ENCODE measurements around the gene SOBP.

Gene SOBP

DNA sequence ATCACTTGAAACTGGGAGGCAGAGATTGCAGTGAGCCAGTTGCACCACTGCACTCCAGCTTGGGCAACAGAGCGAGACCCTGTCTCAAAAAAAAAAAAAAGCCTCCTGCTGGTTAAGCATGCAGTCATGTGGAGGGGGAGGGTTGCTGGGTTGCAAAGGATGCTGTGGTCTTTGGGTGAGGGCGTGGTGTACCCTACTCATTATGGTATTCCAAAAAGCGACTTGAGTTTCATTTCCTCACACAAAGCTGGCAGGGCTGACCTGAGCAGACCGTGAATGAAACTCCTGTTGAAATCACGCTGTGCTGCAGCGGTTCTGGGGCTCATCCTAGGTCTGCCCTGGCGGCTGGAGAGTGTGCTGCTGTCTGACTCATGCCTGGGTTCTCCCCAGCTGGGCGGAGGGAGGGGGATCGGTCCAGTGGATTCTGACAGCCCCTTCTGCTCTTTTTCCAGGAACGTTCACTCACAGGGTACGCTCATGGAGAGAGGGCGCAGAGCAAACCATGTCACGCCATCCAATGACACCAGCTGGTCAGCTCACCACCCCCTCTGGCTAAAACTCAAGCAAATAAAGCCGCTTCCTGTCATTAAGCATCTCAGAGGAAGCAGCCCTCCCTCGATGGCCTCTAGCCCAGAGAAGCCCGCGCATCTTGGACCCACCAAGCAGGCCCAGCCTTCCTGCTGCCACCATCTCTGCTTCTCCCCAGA lies 168.0 kb downstream of the SOBP start:
- no peak for DNase-seq (ENCODE audit: low read depth in 2 of 2, low spot score in 1 of 2)

DNA sequence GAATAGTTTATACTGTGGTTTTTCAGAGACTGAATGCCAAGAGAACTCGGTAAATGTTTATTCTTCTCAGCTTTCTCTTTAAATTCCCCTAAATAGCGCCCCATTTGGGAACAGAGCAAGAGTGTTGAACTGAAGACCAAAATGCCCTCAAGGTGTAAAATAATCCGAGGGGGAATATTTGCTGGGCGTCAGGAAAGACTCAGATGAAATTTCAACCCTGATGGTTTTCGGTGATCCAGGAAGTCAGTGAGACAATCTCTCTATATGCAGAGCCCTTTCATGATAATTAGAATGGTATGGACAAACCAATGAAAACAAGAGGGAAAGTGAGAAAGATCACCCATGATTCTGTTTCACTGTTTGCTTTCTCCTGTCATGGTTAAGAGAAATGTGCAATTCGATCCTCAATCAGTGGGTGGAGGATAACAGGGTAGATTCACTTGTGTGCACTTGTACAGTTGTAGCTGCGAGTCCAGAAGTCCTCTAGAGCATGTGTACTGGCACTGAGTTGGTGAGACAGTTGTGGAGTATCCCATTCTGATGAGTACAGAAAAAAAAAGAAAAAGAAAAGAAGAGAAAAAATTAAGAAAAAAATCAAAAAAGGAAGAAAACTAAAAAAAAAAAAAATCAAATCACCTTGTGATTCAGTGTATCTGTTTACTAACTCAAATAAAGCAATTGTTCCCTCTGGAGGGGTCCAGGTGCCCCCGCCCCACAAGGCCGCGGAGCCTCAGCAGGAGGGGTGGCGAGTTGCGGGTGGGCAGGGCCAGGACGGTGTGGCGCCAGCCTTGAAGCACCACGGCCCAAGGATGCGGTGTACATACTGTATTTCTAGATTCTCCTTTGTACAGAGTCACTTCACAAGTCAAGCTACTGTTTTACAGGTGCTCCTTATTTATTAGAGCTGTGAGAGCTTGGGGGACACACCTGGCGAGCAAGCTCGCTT lies 169.3 kb downstream of the SOBP start:
- no peak for DNase-seq (ENCODE audit: low read depth in 2 of 2, low spot score in 1 of 2)

DNA sequence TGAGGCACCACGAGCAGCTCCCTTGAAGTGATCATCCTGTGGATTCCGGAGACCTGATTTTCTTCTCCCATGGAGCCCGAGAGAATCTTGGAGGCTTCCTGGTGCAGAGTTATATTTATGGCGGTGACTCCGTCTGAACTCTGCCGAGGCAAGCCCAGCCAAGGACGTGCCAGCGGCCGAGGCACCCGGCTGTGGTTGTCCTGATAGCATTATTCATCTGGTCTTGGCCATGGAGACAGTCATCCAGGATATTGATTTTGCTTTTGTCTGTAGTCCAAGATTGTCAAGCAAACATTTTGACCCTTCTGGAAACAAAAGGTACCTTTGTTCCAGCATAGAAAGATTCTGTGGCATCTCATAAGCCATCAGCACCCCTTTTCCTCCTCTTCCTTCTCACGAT lies 170.9 kb downstream of the SOBP start:
- DNase-seq (ENCODE audit: low read depth in 2 of 2, low spot score in 1 of 2) = no peak

DNA sequence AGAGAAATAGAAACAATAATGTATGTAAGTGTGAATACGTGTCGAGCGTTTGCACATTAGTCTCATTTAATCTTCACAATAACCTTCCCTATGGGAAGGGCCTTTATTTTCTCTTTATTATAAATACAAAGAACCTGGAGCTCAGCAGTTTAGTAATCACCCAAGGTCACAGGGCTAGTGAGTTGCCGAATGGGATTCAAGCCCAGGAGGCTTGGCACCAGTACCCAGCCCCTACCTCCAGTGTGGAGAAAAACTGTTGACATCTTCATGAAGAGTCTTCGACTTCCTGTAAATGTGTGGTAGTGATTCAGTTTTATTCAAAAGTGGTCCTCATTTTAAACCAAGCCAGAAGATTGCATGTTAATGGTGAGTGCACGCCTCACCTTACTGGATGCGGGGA lies 171.4 kb downstream of the SOBP start:
- no peak for DNase-seq (ENCODE audit: low read depth in 2 of 2, low spot score in 1 of 2)

DNA sequence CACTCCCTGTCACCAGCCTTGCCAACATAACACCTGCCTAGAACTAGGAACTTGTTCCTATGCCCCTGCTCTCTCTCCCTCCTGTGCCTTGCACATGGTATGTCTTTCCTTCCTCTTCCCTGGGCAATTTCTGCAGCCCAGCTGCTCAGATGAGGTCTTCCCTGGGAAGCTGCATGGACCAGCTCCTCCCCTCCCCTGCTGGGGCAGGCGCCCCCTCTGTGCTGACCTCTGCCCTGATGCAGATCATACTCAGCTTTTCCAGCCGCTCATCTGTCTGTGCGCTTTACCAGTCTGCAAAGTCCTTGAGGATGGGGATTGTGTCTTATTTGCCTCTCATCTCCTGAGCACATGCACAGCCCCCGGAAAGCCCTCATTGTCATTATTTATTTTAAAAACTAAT lies 172.4 kb downstream of the SOBP start:
- DNase-seq (ENCODE audit: low read depth in 2 of 2, low spot score in 1 of 2) = no peak

DNA sequence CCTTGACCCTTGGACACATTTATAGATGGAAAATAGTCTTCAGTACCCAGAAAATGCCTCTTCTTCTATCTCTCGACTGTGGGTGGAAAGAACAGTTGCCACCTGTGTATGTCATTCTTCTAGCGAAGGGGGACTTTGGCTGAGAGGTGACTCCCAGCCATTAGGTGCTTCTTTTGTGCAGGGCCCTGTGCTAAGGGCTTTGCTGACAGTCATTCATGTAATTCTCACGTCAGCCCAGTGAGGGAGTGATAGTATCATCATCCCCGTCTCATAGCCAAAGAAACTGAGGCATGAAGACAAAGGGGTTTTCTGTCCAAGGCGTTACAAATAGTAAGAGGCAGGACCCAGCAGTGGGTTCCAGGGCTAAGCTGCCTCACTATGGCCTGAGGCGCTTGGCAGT lies 173.4 kb downstream of the SOBP start:
- no peak for DNase-seq (ENCODE audit: low read depth in 2 of 2, low spot score in 1 of 2)

DNA sequence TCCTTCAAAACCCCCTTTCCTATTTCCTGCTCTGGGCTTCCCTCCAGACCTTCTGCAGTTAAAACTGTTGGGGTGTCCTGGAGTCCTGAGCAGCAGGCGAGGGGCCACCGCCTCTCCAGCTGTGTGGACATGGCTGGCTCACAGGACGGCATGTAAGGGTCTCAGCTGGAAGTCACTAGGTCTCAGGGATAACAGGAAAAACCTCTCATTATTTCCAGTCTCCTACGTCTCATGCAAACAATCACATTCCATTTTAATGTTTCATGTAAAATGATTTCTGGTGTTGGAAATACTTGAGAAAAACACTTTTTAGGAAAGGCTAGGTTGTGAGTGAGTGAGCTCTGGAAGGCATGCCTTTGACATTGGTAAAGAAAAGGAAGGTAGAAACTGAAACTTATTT lies 175.5 kb downstream of the SOBP start:
- DNase-seq (ENCODE audit: low read depth in 2 of 2, low spot score in 1 of 2) = no peak

DNA sequence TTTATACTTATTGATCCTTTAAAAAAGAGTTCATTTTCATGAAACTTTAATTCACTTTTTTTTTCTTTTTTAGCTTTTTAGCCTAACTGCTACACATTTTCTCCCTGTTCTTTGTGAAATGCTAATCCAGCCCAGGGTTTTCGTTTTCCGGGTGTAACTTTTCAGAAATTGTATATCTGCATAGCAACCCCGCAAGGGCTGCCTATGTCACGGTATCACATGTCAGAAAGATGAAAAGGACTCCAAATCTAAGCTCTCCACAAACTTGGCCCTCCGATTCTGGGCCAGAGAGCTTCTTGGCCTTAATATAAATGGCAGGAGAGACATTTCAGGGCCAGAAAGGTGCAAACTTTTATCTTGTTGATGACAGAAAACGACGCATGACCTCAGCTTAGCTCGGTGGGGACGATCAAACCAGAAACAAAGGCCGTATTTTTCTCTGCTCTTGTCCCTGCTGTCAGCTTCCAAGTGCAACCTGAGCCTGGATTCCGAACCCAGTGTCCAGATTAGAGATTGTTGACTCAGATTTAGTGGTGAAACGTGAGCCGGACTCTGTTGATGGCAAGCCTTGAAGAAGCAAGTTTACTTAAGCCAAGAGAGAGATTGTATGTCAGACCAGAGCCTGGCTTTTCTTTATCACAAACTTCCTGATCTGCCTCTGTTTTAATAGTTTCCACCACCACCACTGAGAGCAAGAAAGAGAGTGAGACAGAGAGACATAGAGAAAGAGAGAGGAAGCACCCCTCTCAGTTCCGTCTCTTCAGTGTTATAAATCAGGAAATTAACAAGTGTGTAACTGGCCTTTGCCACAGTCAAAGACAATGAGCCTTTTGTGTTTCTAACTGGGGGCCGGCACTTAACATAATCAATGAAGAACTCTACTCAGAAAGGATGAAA lies 176.4 kb downstream of the SOBP start:
- no peak for DNase-seq (ENCODE audit: low read depth in 2 of 2, low spot score in 1 of 2)

DNA sequence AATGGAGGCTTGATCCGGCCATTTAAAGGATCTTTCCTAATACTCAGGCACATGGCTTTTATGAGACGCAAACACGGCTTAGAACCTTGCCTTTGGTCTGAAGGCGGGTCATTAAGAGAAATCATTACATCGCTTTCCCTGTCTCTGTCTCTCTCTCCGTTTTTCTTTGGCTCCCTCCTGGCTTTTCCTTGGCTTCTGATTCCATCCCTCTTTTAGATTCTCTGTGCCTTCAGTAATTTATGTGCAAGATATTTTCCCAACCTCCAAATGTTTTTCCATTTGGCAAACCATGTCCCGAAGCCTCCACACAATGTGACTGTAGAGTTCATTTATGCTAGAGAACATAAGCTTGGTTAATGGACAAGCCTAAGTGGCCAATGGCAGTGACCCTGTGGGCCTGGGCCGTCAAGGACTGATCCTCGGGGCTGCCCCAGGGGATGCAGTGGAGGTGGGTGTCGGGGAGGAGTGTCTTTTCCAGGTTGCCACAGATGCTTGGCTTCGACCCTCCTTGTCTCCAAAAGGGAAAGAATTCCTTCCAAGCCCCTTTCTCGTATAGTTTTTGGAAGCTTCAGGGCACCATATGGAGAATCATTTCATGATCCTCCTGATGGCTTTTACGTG lies 177.2 kb downstream of the SOBP start:
- no peak for DNase-seq (ENCODE audit: low read depth in 2 of 2, low spot score in 1 of 2)

DNA sequence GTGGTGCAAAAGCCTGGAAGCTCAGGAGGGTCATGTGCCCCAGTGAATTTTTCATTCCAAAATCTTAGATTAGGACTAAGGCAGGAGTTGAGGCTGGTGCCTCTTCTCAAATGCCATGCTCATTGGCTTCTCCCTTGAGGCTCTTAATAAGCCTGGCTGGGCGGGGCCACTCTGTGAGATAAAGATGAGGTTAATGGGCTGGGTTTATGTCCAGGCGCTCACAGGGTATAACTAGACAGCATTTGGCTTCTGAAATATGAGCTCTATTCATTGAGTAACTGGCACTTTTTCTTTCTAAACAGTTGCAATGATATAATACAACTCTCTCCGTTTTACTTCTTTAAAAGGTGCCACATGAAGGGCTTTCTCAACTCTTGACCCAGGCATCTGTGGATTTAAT lies 177.9 kb downstream of the SOBP start:
- no peak for DNase-seq (ENCODE audit: low read depth in 2 of 2, low spot score in 1 of 2)

DNA sequence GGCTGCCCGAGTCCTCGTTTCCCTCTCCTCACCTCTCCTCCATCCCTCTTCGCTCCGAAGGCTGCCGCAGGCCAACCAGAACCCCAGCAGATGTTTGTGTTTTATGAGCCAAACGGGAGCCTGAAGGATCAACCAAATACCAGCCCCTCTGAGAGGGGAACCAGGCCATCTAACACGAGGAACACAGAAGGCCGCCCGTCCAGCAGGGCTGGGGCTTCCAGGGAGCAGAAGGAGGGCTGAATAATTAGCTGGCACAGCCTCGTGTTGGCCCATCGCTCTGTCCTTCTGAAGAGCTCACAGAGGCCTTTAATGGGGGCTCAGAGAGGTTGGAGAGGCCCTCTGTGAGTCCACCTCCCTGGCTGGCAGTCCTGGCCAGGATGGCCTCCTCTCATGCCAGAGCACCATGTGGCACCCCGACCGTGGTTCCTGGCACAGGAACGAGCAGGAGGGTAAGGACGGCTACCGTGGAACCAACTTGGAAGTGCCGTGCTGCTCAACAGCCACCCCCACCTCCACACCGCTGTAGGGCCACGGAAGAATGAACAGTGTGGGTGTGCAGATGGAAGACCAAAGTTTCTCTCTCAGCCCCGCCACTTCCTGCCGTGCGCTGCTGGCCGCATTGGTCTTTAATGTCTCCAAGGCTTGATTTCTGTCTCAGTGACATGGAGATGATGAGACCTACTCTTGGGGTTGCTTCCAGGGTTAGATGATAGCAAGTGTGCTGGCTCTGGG lies 179.0 kb downstream of the SOBP start:
- DNase-seq (ENCODE audit: low read depth in 2 of 2, low spot score in 1 of 2) = no peak

DNA sequence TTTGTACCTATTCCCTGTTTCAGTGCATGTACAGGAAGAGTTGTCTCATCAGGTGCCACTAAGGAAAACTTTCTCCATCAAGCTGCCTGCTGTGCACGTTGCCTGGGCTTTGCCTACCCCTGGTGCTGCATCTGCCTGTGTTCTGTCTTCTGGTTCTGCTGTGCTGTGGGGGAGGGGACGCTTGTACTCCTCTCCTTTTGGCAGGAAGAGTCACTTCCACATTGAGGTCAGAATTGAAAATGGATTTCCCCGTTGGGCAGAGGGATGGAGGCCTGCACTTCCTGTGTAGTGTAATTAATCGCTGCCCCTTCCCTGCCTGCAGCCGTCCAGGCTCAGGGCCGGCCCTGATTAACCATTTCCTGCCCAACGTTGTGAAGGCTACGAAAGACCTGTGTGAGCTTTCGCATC lies 180.9 kb downstream of the SOBP start:
- no peak for DNase-seq (ENCODE audit: low read depth in 2 of 2, low spot score in 1 of 2)

DNA sequence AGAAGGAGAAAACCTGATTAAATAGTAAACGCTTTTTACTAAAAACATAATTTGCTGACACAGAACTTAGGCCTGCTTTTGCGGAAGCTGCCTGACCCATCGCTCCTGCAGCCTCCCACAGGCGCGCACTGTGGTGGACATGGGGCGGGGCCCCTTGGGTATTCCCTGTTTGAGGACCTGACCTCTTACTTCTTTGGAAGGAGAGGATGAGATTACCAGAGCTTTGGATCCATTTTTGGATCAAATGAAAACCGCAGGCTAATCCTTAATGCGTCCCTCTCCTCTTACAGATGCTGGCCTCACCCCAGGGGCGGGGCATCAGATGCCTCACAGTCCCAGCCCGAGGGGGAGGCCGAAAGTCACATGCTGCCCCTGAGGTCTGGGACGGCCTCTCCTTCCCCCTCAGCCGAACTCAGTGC lies 183.2 kb downstream of the SOBP start:
- no peak for DNase-seq (ENCODE audit: low read depth in 2 of 2, low spot score in 1 of 2)

DNA sequence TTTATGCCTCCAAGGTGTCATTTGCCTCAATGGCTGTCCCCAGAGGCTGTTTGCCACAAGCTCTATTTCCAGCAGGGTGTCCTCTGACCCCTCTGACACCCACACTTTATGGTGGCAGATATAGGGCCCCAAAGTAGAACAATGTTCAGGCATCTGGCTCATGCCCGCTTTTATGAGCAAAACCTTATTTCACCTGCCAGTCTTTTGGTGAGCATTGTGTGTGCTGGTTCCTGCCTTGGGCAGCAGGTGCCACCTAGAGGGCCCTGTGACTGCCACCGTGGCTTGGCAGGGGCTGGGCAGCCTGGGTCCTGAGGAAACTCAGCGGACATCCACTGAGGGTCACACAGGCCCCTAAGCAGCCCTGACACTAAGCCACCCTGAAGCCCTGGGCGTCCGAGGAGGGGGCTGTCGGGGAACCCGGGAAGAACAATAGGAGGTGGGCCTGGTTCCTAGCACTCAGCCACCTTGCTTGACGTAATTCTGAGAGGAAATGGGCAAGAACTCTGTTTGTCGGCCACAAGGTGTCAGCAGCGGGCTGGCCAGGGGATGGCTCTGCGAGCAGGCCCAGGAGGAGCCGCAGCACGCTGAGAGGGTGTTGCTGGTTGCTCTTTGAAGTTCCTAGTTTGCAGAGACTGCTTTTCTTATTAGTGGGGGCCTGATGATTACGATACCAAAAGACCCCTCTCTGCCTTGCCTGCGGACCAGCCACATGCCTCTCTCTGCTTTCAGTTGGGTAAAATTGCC lies 185.2 kb downstream of the SOBP start:
- peak; percentile 59 to 80 for DNase-seq (ENCODE audit: low read depth in 2 of 2, low spot score in 1 of 2)

DNA sequence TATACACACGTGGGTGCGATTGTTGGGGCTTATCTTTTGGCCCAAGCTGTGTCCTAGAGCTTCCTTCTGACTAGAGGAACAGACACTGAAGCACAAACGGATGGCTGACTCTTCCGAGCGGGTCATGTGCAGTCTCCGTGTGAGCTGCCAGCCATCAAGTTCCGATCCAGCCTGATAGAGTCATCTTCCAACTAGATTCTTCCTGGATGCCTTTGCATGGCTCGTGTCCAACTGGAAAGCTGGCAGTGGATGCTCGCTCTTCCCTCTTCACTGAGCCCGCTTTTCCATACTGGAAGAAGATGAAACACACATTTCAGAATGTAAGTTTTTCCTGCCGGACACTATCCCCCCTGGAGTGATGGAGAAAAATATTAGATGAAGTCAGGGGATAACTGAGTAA lies 186.1 kb downstream of the SOBP start:
- DNase-seq (ENCODE audit: low read depth in 2 of 2, low spot score in 1 of 2) = no peak

DNA sequence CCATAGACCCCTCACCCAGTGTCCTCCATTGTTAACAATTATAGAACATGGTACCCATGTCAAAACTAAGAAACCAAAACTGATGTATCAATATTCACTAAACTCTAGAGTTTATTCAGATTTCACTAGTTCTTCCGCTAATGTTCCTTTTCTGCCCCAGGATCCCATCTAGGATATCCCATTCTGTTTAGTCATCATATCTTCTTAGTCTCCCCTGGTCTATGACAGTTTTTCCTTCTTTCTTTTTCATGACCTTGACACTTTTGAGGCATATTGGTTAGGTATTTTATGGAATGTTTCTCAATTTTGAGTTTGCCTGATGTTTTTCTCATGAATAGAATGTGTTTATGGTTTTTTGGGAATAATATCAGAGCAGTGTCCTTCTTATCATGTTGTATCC lies 187.5 kb downstream of the SOBP start:
- no peak for DNase-seq (ENCODE audit: low read depth in 2 of 2, low spot score in 1 of 2)

DNA sequence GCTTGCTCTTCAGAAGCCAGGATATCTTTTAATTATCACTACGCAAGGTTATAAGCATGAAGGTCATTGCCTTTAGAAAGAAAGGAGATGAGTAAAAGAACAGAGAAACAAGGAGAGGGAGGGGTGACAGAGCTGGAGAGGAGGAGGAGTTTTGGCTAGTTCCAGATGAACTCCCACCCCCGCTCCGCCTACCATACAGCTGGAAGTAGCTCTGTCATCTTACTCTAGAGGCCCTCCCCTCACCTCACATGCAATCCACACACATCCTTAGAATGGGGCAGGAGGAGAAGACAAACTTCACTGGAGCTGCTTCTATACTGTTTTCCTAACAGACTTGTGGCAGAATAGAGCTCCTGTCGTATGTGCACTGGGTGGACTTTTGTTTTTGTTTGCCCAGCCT lies 189.5 kb downstream of the SOBP start:
- no peak for DNase-seq (ENCODE audit: low read depth in 2 of 2, low spot score in 1 of 2)

DNA sequence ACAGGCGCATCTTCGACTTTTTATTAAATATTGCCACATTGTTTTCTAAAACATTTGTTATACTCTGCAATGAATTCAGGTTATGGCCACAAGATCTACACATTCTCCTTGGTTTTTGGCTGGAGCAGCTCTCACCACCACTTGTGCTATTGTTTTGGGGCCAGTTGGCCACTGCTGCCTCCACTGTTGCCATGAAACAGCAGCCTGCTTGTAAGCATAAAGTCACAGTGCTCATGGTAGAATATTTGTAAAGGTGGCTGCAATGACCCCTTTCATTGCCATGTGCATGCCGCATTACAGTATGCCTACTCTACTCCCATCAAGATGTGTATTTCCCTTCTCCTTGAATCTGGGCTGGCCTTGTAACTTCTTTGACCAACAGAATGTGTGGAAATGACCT lies 192.8 kb downstream of the SOBP start:
- DNase-seq (ENCODE audit: low read depth in 2 of 2, low spot score in 1 of 2) = no peak

DNA sequence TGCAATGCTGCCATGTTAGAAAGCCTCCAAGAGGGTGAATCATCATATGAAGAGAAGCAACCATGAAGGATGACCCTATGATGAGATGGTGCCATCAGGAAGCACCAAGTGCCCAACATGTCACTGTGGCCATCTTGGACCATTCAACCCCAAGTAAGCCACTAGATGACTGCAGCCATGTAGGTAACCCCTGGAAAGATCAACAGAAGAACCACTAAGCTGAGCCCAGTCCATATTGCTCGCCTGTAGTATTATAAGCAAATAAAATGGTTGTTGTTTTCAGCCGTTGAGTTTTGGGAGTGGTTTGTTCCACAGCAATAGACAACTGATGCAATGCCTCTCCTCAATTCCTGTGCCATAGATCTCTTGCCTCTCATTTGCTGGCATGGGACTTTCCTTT lies 193.3 kb downstream of the SOBP start:
- DNase-seq (ENCODE audit: low read depth in 2 of 2, low spot score in 1 of 2) = no peak

DNA sequence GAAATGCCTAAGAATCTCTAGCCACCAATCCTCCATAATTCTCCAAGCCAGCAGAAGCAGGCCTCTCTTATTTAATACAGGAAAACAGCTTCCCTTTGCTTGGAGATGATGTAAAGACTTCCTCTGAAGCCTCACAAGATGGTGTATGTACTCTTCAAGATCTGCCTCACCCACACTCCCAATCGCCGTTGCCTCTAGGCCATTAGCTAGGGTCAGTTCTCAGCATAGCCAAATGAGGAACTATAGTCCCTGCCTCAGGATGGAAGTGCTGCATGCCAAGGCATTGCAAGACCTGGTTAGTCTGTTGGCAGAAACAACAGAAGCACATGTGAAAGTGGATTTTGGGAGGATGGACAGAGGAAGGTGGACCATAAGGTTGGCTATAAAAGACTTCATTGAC lies 195.1 kb downstream of the SOBP start:
- no peak for DNase-seq (ENCODE audit: low read depth in 2 of 2, low spot score in 1 of 2)

Data from stimulated activated CD8-positive, alpha-beta memory T cell treated with anti-CD3 and anti-CD28 coated beads, Interleukin-4, amount 100 ng/mL, for 1 hour (primary cell).